Spleen (tissue), 11 donors: Measurements from ENCODE around the gene AHRR. TPM values are rescaled to one million over a fixed set of nuclear protein-coding genes. Genes with fewer than 3 reads are reported as not detected.

Source experiments
- DNase-seq: peaks from one replicate; pipeline ENCODE4 v3.0.0-alpha.2; 2020
- H3K27ac ChIP-seq, 8 donors: fragments of 200-600 bp; sonication (generic) in 7 of 8; 1 replicate in 4 of 8; 2 replicates in 4 of 8; pipeline versions ENCODE4 v1.5.0 to v1.8.0; 2016 to 2021; ENCODE audit warnings: inconsistent platforms in 4 of 8, mild to moderate bottlenecking in 4 of 8, moderate library complexity in 1 of 8
- H3K27me3 ChIP-seq, 7 donors: fragments of 200-600 bp; sonication (generic) in 6 of 7; replicated peaks in 1 of 7; 1 replicate in 4 of 7; 2 replicates in 3 of 7; pipeline versions ENCODE4 v1.5.0 to v1.8.0; 2016 to 2021; ENCODE audit warnings: inconsistent platforms in 3 of 7, mild to moderate bottlenecking in 1 of 7
- H3K36me3 ChIP-seq, 6 donors: fragments of 200-600 bp; sonication (generic) in 5 of 6; 1 replicate in 4 of 6; 2 replicates in 2 of 6; pipeline versions ENCODE4 v1.5.0 to v1.8.0; 2016 to 2021; ENCODE audit warnings: inconsistent platforms in 2 of 6
- H3K4me1 ChIP-seq, 6 donors: fragments of 200-600 bp; sonication (generic) in 5 of 6; 1 replicate in 3 of 6; 2 replicates in 3 of 6; pipeline versions ENCODE4 v1.5.0 to v1.8.0; 2016 to 2021; ENCODE audit warnings: inconsistent platforms in 3 of 6
- H3K4me3 ChIP-seq, 8 donors: fragments of 200-600 bp; sonication (generic) in 7 of 8; 1 replicate in 4 of 8; 2 replicates in 4 of 8; pipeline versions ENCODE4 v1.5.0 to v1.8.0; 2016 to 2021; ENCODE audit warnings: inconsistent platforms in 4 of 8, mild to moderate bottlenecking in 4 of 8, moderate library complexity in 2 of 8
- H3K9me3 ChIP-seq, 8 donors: fragments of 200-600 bp; sonication (generic) in 7 of 8; 1 replicate in 4 of 8; 2 replicates in 4 of 8; pipeline versions ENCODE4 v1.5.0 to v1.8.0; 2016 to 2021; ENCODE audit warnings: inconsistent platforms in 4 of 8
- CTCF ChIP-seq, 11 experiments: fragments of 200-600 bp in 7 of 11; fragments of 450-650 bp in 4 of 11; sonication (generic) in 4 of 11; IDR thresholded peaks in 8 of 11; conservative IDR thresholded peaks in 3 of 11; 1 replicate in 7 of 11; 2 replicates in 4 of 11; pipeline versions ENCODE4 v1.4.0 to v1.8.0; 2016 to 2021; ENCODE audit warnings: antibody characterized with exemption in 11 of 11, inconsistent platforms in 4 of 11, mild to moderate bottlenecking in 1 of 11
- POLR2A ChIP-seq, 3 donors: fragments of 450-650 bp; IDR thresholded peaks; one replicate each; pipeline ENCODE4 v1.5.1; 2017; ENCODE audit warnings: antibody characterized with exemption in 3 of 3, mild to moderate bottlenecking in 1 of 3
- POLR2AphosphoS5 ChIP-seq, 3 donors: sonication (generic); formaldehyde crosslinking; IDR thresholded peaks; one replicate each; pipeline ENCODE4 v1.5.1; 2017; ENCODE audit warnings: antibody characterized with exemption in 3 of 3
- WGBS, 5 donors: extraction: QIAGEN DNeasy Blood & Tissue Kit in 3 of 5; methylation state at CpG; one replicate each; pipeline versions ENCODE4 v1.1.5 to v1.1.7; 2013 to 2018; 5-methylcytosine and 5-hydroxymethylcytosine counted together
- intact Hi-C: fragments of 100-400 bp; cut with DNase I; formaldehyde crosslinking; loops from one replicate; pipeline ENCODE4 v1.15.0; 2023; ENCODE audit warnings: low total_unique reads
- polyA plus RNA-seq, 3 donors: library from polyadenylated mRNA; stranded (reverse); fragments of 200-250 nt; gene quantifications; one replicate each; pipeline ENCODE4 v1.2.1, GENCODE V29; 2013
- total RNA-seq, 7 donors: library from RNA; depleted of rRNA in 3 of 7; stranded (reverse); fragments of >200 nt in 3 of 7; fragmentation: NEBNext Ultra II Directional in 4 of 7; extraction: Animal tissue kit (Norgen Biotek cat#: 25700) in 4 of 7; gene quantifications; one replicate each; pipeline versions ENCODE4 v1.1.0 to v1.2.1, GENCODE V29; 2016 to 2021
- donor health status: healthy with polysubstance abuse.
- donor health status: DM: no; HTN: no; CAD: no; lungs with moderate emphysema.
- donor health status: DM: no; HTN: no; CAD: no.
- donor health status: Bipolar disorder and iron deficiency.
- donor health status: healthy.
- donor health status: DM: no; HTN: no; CAD: no.
- donor health status: DM: yes; HTN: yes; CAD: no.

AHRR gene
- total and polyA plus RNA-seq, 10 donors, result 0.96 to 28.5 (median 13.2) TPM

GRCh38 chr5:418162-419121 lies 96.9 kb downstream of the AHRR start:
- no peaks in the 10 kb centered on the region for H3K27me3 ChIP-seq
- no peak for DNase-seq
- TF ChIP-seq POLR2A (IDR thresholded peaks at IDR 0.05) (no peak), POLR2AphosphoS5 (IDR thresholded peaks at IDR 0.05) (no peak), CTCF (IDR thresholded peaks at IDR 0.05 in 8 of 11, conservative IDR thresholded peaks at IDR 0.05 in 3 of 11) (no peak)
- intact Hi-C loops, result no loop called here
- WGBS, 5 donors, result 86 to 93% (median 87%) methylated on average over 17 to 18 of the region's 18 CpGs
- no peak overlapping the region for H3K27ac ChIP-seq
- H3K4me3 ChIP-seq, result no peak overlapping the region
- H3K9me3 ChIP-seq, result no peaks in the 10 kb centered on the region
- H3K4me1 ChIP-seq, result peaks cover 0 to 18% (median 6%) of the 10 kb centered on the region in 6 donors
- peaks cover 0 to 4% (median 0%) of the 10 kb centered on the region in 6 donors for H3K36me3 ChIP-seq

- WGBS, 5 donors, result 77 to 88% (median 87%) methylated on average over 12 of the region's 12 CpGs
- TF ChIP-seq CTCF (IDR thresholded peaks at IDR 0.05 in 8 of 11, conservative IDR thresholded peaks at IDR 0.05 in 3 of 11) (no peak), POLR2AphosphoS5 (IDR thresholded peaks at IDR 0.05) (no peak), POLR2A (IDR thresholded peaks at IDR 0.05) (no peak)
- Histone ChIP-seq H3K36me3 (peaks cover 0 to 4% (median 0%) of the 10 kb centered on the region in 6 donors), H3K4me3 (no peak overlapping the region), H3K27me3 (no peaks in the 10 kb centered on the region), H3K9me3 (no peaks in the 10 kb centered on the region), H3K4me1 (peaks cover 0 to 22% (median 7%) of the 10 kb centered on the region in 6 donors), H3K27ac (no peak overlapping the region)
- DNase-seq, result no peak
- intact Hi-C loops, result no loop called here
Observed at GRCh38 chr5:419970-420369, 98.5 kb downstream of the AHRR start.

GRCh38 chr5:420632-421286 lies 99.2 kb downstream of the AHRR start:
- peak; percentile 73 for DNase-seq
- Histone ChIP-seq H3K36me3 (peaks cover 0 to 4% (median 0%) of the 10 kb centered on the region in 6 donors), H3K9me3 (no peaks in the 10 kb centered on the region), H3K27me3 (peaks cover 0 to 1% (median 0%) of the 10 kb centered on the region in 7 donors), H3K4me3 (no peak overlapping the region), H3K27ac (no peak overlapping the region), H3K4me1 (peaks cover 0 to 19% (median 6%) of the 10 kb centered on the region in 6 donors)
- TF ChIP-seq CTCF (IDR thresholded peaks at IDR 0.05 in 8 of 11, conservative IDR thresholded peaks at IDR 0.05 in 3 of 11) (no peak), POLR2A (IDR thresholded peaks at IDR 0.05) (no peak), POLR2AphosphoS5 (IDR thresholded peaks at IDR 0.05) (no peak)
- WGBS, 5 donors, result 93 to 96% (median 94%) methylated on average over 47 to 52 of the region's 52 CpGs
- intact Hi-C loops, result no loop called here
